Spleen (tissue), 7 donors: Measurements from ENCODE around the gene CIT.

Source experiments
- CTCF ChIP-seq, 11 experiments: fragments of 200-600 bp in 7 of 11; fragments of 450-650 bp in 4 of 11; sonication (generic) in 4 of 11; IDR thresholded peaks in 8 of 11; conservative IDR thresholded peaks in 3 of 11; 1 replicate in 7 of 11; 2 replicates in 4 of 11; pipeline versions ENCODE4 v1.4.0 to v1.8.0; 2016 to 2021; ENCODE audit warnings: antibody characterized with exemption in 11 of 11, inconsistent platforms in 4 of 11, mild to moderate bottlenecking in 1 of 11
- POLR2AphosphoS5 ChIP-seq, 3 donors: sonication (generic); formaldehyde crosslinking; IDR thresholded peaks; one replicate each; pipeline ENCODE4 v1.5.1; 2017; ENCODE audit warnings: antibody characterized with exemption in 3 of 3
- donor health status: DM: no; HTN: no; CAD: no; lungs with moderate emphysema.
- donor health status: DM: no; HTN: no; CAD: no.
- donor health status: DM: no; HTN: no; CAD: no.

GRCh38 chr12:119914666-119915065, 37.5 kb upstream of the CIT start:
- TF ChIP-seq CTCF (IDR thresholded peaks at IDR 0.05 in 8 of 11, conservative IDR thresholded peaks at IDR 0.05 in 3 of 11) (no peak), POLR2AphosphoS5 (IDR thresholded peaks at IDR 0.05) (no peak)
